ENCODE results near the gene RALBP1.

- TF ChIP-seq CTCF (IDR thresholded peaks at IDR 0.05; ENCODE audit: control extremely low read depth in 1 of 3, insufficient read depth in 1 of 3, low read depth in 1 of 3, low read length in 3 of 3): no peak
- TF ChIP-seq JUND (IDR thresholded peaks at IDR 0.05; ENCODE audit: low read length): no peak
- TF ChIP-seq TCF12 (IDR thresholded peaks at IDR 0.05; ENCODE audit: low read depth, low read length): no peak
- TF ChIP-seq POLR2AphosphoS5 (IDR thresholded peaks at IDR 0.05; ENCODE audit: low read depth, low read length): no peak
- no peak for TF ChIP-seq RFX5 (IDR thresholded peaks at IDR 0.05; ENCODE audit: borderline replicate concordance, low read depth, low read length)
- no peak for TF ChIP-seq BCL11A (IDR thresholded peaks at IDR 0.05; ENCODE audit: low read depth in 2 of 2, low read length in 2 of 2)
- TF ChIP-seq POLR2A (IDR thresholded peaks at IDR 0.05; ENCODE audit: control extremely low read depth in 1 of 2, low read depth in 2 of 2, low read length in 2 of 2): no peak
- no peak for TF ChIP-seq POU5F1 (IDR thresholded peaks at IDR 0.05; ENCODE audit: low read depth, low read length)
- no peak for TF ChIP-seq RAD21 (IDR thresholded peaks at IDR 0.05 in 1 of 2, conservative IDR thresholded peaks at IDR 0.05 in 1 of 2; ENCODE audit: low read depth in 2 of 2, low read length in 2 of 2)
- TF ChIP-seq EZH2 (IDR thresholded peaks at IDR 0.05; ENCODE audit: low read depth, low read length, severe bottlenecking): no peak
- TF ChIP-seq BRCA1 (IDR thresholded peaks at IDR 0.05; ENCODE audit: low read depth, low read length): no peak
- no peak for TF ChIP-seq RNF2 (IDR thresholded peaks at IDR 0.05; ENCODE audit: borderline replicate concordance, low read depth, low read length, missing control alignments, poor library complexity, severe bottlenecking)
- TF ChIP-seq HDAC2 (IDR thresholded peaks at IDR 0.05; ENCODE audit: borderline replicate concordance in 1 of 2, low read depth in 2 of 2, low read length in 2 of 2): no peak
- no peak for TF ChIP-seq SIRT6 (IDR thresholded peaks at IDR 0.05; ENCODE audit: low read length)
These were observed 75.1 kb downstream of the RALBP1 start for GRCh38 chr18:9550429-9550828.

All from H1 (cell line).